ENCODE measurements around the gene CRISPLD2.
"Not testable (repeated sequence)": the region's sequence is repeated elsewhere in the genome, so short reads cannot be mapped to it uniquely, and the experiment has no call there.

Gene CRISPLD2

GRCh38 chr16:84829168-84829965 lies 9.6 kb downstream of the CRISPLD2 start:
- H3K27ac ChIP-seq, result no peak overlapping the region
- H3K36me3 ChIP-seq, result no peaks in the 10 kb centered on the region
- no peak for DNase-seq
- H3K4me3 ChIP-seq (ENCODE audit: low read depth, low read length), result no peak overlapping the region
- H3K9me3 ChIP-seq (ENCODE audit: severe bottlenecking), result no peaks in the 10 kb centered on the region
- TF ChIP-seq CTCF (IDR thresholded peaks at IDR 0.05; ENCODE audit: low read depth, low read length), result no peak
- no peaks in the 10 kb centered on the region for H3K27me3 ChIP-seq (ENCODE audit: insufficient read depth, low read depth, severe bottlenecking)

- TF ChIP-seq CTCF (IDR thresholded peaks at IDR 0.05; ENCODE audit: low read depth, low read length), result no peak
- DNase-seq, result no peak
- no peaks in the 10 kb centered on the region for H3K27me3 ChIP-seq (ENCODE audit: insufficient read depth, low read depth, severe bottlenecking)
- H3K36me3 ChIP-seq, result no peaks in the 10 kb centered on the region
- no peak overlapping the region for H3K4me3 ChIP-seq (ENCODE audit: low read depth, low read length)
- no peak overlapping the region for H3K27ac ChIP-seq
- no peaks in the 10 kb centered on the region for H3K9me3 ChIP-seq (ENCODE audit: severe bottlenecking)
Measured at GRCh38 chr16:84830765-84831384, 11.1 kb downstream of the CRISPLD2 start.

GRCh38 chr16:84831728-84832127 lies 11.9 kb downstream of the CRISPLD2 start:
- not testable (repeated sequence) for H3K9me3 ChIP-seq (ENCODE audit: severe bottlenecking); H3K27me3 ChIP-seq (ENCODE audit: insufficient read depth, low read depth, severe bottlenecking); H3K27ac ChIP-seq; H3K4me3 ChIP-seq (ENCODE audit: low read depth, low read length); DNase-seq; H3K36me3 ChIP-seq

- Histone ChIP-seq H3K36me3 (no peaks in the 10 kb centered on the region), H3K4me3 (ENCODE audit: low read depth, low read length) (no peak overlapping the region), H3K27ac (no peak overlapping the region), H3K9me3 (ENCODE audit: severe bottlenecking) (no peaks in the 10 kb centered on the region), H3K27me3 (ENCODE audit: insufficient read depth, low read depth, severe bottlenecking) (no peaks in the 10 kb centered on the region)
- TF ChIP-seq CTCF (IDR thresholded peaks at IDR 0.05; ENCODE audit: low read depth, low read length), result no peak
- DNase-seq, result no peak
Measured at GRCh38 chr16:84832488-84833143, 12.8 kb downstream of the CRISPLD2 start.

GRCh38 chr16:84833144-84833500 lies 13.3 kb downstream of the CRISPLD2 start:
- DNase-seq, result no peak
- H3K27ac ChIP-seq, result no peak overlapping the region
- TF ChIP-seq CTCF (IDR thresholded peaks at IDR 0.05; ENCODE audit: low read depth, low read length), result no peak
- no peak overlapping the region for H3K4me3 ChIP-seq (ENCODE audit: low read depth, low read length)
- H3K36me3 ChIP-seq, result no peaks in the 10 kb centered on the region
- H3K9me3 ChIP-seq (ENCODE audit: severe bottlenecking), result no peaks in the 10 kb centered on the region
- H3K27me3 ChIP-seq (ENCODE audit: insufficient read depth, low read depth, severe bottlenecking), result no peaks in the 10 kb centered on the region
